NCI-H1105 (cell line): ENCODE data around the gene EBNA1BP2.
"Not testable (repeated sequence)": the region's sequence is repeated elsewhere in the genome, so short reads cannot be mapped to it uniquely, and the experiment has no call there.

Source experiments
- DNase-seq: peaks from one replicate; lab custom pipeline; 2025; lab: John Stamatoyannopoulos, UW

EBNA1BP2 gene

DNA sequence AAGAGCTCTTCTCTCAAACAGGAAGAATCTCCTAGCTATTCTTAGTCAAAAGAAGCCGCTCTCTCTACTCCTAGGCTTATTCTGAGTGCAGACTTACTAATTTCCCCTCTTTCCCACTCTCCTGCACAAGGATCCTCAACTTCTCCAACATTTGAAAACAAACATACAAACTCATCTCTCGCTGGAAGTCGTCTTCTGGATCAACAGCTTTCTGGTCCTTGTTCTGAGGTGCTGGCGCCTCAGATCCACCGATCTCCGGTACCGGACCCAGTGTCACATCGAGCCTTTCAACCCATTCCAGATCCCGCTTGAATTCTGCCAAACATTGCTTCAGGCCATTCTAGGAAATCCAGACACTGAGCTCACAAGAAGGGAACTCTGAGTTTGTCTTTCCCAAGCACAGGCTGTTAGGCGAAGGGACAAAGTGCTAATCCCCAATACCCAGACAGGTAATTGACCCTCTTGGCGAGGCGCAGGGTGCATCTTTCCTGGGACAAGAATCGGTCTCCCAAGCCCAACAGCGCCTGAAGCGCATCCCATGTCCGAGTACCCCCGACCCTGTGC is 696 bp downstream of the EBNA1BP2 start:
- no peak for DNase-seq

DNA sequence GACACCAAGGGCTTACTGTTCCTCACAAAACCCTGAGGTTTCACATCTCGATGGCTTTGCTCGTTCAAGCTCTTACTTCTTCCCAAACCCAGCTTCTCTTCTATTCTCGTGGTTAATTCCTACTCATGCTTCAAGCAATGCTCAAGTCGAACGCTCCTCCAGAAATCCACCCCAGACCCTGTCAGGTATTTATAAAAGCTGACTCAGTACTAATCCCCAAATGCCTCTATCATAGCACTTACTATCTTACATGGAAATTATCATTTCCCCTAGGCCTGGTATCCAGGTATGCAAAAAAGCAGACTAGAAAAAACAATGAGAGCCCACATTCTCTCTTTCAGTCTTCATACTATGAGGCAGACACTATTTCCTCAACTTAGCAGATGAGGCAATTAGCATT is 6.3 kb downstream of the EBNA1BP2 start:
- no peak for DNase-seq

DNA sequence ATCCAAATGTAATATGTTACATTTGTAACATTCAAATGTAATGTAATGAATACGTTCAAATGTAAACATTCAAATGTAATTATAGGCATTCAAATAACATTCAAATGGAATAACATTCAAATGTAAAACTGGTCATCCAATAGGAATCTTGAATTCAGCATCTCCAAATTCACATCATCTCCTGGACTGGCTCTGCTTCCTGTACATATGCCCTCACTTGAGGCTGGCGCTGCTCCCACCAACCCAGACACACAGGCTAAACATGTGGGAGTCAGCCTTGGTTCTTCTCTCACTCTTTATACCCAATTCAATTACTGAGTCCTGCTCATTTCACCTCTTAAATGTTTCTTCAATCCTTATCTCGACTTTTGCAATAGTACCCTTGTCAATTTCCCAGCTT is 6.9 kb downstream of the EBNA1BP2 start:
- DNase-seq: no peak

DNA sequence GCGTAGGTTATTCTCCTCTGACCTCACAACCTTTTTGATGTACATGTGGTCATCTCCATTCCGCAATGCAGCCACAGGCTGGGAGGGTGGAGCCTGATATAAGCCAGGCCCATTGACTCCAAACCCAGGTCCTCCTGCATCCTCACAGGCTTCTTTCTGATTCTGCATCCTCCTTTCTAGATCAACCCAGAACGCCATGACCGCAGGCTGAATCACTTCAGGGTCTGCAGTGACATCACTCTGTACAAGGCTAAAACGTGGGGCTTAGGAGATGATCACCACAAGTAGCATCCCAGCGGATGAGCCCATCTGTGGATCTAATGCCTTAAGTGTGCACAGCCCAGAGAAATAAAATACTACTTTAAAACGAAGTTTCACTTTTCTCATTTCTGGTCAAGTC is 16.1 kb downstream of the EBNA1BP2 start:
- DNase-seq: no peak

DNA sequence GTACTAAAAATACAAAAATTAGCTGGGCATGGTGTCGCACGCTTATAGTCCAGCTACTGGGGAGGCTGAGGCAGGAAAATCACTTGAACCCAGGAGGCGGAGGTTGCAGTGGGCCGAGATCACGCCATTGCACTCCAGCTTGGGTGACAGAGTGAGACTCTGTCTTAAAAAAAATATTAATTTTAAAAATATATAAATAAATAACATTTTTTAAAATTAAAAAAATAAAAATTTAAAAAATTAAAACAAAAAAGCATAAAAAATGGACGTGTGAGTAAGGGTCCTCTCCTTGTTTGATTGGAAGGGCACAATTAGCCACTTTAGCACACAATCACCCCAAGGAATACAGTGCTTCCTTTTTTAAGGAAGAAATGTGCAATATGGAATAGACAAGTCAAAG is 18.6 kb downstream of the EBNA1BP2 start:
- no peak for DNase-seq

DNA sequence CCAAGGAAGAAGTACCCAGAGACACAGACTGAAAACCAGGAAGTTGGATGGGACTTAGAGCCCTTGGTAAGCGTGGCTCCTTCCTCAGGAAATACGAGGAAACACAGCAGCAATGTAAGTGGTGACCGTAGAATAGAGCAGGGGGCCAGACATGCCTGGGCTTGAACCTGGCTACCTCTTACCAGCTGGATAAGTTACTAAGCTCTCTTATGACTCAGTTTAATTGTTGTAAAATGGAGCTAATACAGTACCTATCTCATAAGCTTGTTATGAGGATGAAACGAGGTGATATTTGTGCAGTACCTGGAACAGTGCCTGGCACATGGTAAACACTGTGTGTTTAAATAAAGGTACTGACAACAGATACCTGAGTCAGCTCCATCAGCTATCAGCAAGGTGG is 19.2 kb downstream of the EBNA1BP2 start:
- DNase-seq: no peak

DNA sequence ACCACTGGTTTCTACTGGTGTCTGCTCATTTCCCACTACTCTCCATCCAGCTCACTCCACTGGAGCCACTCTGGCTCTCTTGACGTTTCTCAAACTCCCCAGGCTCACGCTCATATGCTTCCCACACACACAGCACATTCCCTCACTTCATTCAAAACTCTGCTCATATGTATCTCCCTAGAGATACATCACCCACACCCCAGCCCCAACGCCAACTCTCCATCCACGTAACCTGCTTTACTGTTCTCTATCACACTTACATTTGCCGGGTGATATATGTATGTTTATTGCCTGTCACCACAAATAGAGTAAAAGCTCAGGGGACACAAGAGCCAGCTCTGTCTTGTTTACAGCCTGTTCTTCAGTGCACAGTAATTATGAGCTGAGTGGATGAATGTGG is 22.2 kb downstream of the EBNA1BP2 start:
- DNase-seq: no peak

DNA sequence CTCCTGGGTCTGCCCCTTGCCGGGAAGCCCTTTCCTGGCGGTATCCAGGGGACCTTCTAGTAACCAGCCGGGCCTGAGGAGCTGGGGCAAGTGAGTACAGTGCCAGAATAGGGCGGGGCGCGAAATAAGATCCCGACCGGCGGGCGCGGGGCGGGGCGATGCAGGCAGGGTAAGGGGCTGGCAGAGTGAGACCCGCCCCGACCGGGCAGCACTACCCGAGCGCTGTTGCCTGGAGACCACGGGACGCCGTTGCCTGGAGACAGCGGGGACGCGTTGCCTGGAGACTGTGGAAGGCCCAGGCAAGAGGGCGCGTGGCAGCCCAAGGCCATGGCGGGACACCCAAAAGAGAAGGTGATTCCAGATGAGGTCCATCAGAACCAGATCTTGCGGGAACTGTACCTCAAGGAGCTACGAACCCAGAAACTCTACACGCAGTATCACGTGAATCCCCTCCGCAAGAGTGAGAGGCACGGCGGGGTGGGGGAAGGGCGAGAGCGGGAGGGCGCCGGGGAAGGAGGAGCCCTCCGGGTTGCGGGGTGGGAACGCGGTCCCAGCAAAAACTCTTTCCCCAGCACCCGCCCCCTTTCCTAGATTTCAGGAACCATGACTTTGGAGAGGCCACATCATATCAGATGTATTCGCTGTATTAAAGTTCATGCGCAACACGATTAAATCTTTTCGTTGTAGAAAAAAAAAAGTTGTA is 24.3 kb downstream of the EBNA1BP2 start:
- peak; percentile 96 for DNase-seq

DNA sequence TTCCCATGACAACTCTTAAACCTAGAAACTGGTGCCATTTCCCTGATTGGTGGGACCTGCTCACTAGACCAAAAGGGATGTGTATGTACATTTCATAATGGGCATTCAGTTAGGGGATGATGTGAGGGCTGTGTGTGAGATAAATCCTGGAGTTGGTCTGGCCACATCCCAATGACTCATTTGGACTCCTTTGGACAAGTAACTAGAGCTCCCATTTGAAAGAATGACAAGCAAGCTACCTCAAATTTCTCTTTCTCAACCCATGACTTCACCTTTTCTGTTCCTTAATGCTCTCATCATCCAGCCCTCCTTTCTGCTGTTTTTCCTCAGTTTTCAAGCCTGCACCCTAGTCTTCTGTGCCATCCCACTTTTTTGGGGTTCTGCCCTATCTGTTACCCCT is 27.9 kb downstream of the EBNA1BP2 start:
- DNase-seq: no peak

DNA sequence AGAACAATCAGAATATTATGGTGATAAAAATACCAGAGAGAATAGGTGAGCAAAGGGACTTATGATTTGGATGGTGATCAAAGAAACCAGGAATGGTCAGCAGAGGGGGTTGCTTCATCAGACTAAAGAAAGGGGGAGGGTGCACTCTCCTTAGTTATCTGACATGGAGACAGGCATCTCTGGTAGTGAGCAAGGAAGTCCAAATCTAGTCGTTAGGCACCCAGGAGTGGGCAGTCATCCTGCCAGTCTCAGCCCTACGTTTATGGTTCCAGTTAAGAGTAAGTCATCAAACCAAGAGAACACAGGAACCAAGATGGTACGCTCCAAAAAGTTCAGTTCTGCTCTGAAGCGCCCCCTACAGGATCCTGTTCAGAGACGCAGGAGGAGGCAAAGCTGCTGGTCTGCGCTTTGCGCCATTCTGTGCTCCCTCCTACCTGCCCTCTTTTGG is 28.6 kb downstream of the EBNA1BP2 start:
- DNase-seq: no peak

DNA sequence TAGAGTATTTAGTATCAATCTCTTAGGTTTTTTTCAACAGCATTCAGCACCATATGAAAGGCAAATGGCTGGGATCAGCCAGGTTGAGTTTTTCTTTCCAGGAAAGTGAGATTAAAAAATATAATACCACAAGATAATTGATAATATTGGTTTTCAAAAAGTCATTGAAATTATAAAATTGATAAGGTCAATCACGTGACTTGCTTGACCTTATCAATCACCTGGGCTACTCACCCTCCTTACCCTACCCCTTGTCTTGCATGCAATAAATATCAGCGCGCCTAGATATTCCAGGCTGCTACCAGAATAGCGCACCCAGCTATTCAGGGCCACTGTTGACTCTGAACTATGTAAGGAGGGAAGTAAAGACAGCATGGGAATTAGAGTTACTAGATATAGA is 31.5 kb downstream of the EBNA1BP2 start:
- no peak for DNase-seq

DNA sequence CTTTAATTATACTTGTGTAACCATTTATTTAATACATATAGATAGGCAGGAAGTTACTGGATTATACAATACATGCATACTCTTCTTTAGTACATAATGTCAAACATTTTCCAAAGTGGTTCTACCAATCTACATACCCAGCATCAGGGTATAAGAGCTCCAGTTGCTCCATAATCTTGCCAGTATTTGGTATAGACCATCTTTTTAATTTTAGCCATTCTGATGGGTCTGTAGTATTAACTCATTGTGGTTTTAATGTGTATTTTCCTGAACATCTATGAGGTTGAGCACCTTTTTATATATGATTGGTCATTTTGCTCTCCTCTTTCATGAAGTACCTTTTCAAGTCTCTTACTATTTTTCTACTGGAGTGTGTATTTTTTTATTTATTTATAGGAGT is 32.1 kb downstream of the EBNA1BP2 start:
- DNase-seq: no peak

DNA sequence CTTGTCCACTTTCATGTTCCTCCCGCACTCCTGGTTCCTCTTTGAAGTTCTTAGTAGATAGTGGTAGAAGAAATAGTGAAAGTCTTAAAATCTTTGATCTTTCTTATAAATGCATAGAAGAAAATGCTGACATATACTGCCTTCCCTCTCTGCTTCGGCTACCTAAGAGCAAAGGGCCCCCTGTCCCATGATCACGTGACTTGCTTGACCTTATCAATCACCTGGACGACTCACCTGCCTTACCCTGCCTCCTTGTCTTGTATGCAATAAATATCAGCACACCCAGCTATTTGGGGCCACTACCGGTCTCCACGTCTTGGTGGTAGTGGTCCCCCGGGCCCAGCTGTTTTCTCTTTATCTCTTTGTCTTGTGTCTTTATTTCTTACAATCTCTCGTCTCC is 32.8 kb downstream of the EBNA1BP2 start:
- DNase-seq: not testable (repeated sequence)

DNA sequence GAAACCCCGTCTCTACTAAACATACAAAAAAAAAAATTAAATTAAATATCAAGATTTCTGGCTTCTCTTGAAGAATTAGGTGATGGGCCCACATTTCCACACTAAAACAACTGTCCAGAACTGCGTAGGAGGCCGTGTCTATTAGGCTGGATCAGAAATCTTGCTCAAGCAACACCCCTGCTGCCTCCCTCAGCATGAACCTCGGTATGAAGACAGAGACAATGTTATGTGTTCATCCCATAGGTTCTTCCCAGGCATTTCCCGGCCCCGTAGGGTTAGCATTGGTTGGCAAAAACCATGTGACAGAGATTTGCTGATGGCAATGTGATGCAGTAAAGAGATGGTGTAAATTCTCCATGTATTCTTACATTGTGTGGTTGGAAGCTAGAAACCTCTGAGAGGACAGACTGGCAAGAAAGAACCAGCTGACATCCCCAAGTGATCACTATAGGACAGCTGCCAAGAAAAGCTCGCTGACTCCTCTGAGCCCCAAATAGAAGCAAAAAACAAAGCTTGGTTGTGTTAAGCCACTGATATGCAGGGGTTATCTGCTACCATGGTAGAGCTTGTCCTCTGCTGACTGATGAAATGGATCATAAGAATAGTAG is 34.5 kb downstream of the EBNA1BP2 start:
- DNase-seq: no peak

DNA sequence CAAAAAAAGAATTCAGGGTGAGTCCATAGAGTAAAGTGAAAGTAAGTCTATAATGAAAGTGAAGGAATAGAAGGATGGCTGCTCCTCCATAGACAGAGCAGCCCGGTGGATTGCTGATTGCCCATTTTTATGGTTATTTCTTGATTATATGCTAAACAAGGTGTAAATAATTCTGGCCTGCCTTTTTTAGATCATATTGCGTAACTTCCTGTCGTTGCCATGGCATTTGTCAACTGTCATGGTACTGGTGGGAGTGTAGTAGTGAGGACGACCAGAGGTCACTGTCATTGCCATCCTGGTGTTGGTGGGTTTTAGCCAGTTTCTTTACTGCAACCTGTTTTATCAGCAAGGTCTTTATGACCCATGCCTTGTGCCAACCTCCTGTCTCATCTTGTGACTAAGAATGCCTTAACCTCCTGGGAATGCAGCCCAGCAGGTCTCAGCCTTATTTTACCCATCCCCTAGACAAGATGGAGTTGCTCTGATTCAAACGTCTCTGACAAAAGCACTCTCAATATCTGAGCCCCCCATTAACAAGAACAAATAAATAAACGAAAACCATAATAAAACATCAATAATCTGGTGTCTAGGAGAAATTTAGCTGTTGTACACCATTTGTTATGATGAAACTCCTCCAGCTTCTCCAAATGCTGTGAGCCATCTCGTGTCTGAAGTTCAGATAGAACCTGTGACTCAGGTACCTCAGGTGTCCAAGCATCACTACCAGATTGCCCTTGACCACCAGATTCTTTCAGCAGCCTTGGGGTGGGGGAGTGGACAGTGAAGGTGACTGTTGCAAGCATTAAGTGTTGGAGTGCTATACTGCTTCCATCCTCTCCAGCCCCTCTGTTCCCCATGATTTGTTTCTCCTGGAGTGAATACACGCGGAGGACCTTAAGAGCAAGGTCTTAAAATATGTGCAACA is 36.0 kb downstream of the EBNA1BP2 start:
- DNase-seq: no peak

DNA sequence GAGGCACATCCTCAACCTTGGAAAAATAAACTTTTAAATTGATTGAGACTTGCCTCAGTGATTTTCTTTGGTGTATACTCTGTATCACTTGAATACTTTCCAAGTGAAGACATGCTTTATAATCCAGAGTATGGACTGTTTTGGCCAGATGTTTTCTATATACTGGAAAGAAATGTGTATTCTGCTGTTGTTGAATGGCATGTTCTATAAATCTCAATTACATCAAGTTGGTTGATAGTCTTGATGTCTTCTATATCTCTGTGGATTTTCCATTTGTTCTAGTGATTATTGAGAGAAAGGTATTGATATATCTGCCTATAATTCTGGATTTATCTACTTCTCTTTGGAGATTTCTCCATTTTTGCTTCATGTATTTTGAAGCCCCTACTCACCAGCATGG is 37.5 kb downstream of the EBNA1BP2 start:
- DNase-seq: no peak

DNA sequence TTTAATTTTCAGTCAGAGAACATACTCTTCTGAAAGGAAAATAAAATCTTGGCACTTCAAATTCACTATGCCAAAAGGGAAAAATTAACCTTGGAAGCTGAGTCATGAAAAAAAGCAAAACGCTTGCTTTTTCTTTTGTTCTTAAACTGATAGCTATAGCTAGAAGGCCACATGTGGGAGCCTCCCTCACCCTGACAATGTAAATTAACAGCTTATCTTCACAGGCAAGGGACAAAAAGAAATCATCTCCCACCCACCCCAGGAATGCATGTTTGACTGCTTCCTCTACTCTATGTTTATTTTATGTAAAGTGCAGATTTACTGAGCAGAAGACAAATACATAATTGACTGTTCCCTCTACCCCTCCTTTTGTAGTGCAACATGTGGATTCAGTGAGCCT is 38.0 kb downstream of the EBNA1BP2 start:
- no peak for DNase-seq

DNA sequence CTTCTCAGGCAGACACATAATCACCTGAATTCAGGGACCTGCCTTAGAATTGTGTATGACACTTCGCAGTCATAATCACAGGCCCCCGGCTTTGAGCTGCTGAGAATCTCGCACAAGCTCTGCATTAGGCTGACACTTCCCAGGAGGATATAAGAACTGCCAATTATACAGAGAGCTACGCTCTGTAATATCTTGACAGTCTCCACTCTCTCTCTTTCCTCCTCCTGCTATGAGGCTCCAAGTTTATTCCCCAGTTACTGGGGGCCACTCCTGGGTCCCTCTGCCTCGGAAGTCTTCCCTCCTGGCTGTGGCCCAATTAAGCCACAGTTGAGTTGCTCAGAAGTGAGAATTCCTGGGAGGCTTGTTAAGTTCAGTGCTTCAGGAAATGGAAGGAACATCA is 42.7 kb downstream of the EBNA1BP2 start:
- no peak for DNase-seq

DNA sequence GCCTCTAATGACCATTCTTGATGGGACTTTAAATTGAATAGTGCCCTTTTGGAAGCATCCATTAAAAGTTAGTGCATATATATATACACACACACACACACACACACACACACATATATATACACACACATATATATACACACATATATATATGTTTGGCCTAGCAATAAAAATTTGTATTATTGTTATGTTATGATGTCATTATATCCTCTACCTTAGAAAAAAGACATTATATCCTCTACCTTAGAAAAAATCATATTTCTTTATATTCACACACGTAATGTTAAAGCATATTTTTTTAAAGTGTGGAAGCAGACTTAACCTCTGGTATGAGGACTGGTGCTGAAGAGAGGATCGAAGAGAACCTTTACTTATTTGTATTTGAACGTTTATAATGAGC is 43.3 kb downstream of the EBNA1BP2 start:
- DNase-seq: no peak

DNA sequence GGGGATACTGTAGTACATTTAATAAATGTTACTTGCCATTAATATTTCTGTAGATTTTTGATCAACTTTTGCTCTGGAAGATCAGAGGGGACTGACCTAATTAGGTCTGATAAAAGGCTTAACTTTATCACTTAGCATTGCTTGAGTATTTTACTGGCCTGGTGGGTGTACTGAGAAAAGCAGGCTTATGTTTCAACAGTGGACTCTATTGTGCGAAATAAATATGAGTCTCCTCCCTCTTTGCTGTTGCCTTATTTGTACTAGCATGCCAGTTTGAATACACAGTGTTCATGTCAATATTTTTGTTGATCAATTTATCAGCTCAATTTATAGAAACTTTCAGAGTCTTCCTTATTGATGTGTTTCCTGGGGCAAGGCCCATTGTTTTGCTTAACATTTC is 49.1 kb downstream of the EBNA1BP2 start:
- no peak for DNase-seq

DNA sequence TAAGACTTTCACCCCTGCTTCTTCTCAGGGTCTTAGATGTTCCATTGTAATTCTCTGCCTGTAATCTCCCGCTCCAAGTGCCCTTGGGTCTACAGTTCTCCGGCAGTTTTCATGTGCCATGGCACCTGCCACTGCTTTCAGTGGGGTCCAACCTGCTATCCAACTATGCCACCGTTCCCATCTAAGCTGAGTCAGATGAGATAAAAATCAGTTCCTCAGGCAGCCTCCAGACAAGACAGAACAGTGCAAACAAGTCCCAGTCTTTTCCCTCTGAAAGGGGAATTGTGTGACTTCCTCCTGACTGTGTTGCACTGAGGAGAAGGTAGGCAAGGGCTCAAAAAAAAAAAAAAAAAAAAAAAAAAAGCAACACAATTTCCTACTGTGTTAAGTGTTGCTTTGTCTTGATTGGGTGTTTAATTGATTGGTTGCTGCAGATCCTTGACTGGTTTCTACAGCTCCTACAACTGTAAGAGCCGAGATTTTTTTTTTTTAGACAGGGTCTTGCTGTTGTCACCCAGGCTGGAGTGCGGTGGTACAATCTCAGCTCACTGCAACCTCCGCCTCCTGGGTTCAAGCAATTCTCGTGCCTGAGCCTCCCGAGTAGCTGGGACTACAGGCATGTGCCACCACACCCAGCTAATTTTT is 50.7 kb downstream of the EBNA1BP2 start:
- peak; percentile 22 for DNase-seq

DNA sequence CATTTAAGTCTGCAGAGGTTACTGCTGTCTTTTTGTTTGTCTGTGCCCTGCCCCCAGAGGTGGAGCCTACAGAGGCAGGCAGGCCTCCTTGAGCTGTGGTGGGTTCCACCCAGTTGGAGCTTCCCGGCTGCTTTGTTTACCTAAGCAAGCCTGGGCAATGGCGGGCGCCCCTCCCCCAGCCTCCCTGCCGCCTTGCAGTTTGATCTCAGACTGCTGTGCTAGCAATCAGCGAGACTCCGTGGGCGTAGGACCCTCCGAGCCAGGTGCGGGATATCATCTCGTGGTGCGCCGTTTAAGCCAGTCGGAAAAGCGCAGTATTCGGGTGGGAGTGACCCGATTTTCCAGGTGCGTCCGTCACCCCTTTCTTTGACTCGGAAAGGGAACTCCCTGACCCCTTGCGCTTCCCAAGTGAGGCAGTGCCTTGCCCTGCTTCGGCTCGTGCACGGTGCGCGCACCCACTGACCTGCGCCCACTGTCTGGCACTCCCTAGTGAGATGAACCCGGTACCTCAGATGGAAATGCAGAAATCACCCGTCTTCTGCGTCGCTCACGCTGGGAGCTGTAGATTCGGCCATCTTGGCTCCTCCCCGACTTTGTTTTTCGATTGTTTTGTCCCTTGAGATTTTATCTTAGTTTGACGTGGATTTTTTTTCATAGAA is 52.0 kb downstream of the EBNA1BP2 start:
- DNase-seq: peak; percentile 53
